Naive thymus-derived CD8-positive, alpha-beta T cell (primary cell): ENCODE results near the gene ANXA2. TPM values are rescaled to one million over a fixed set of nuclear protein-coding genes. Genes with fewer than 3 reads are reported as not detected.

ENCODE experiments used
- ATAC-seq, 2 donors: fragments of 150-1000 bp; cut with Tn5 transposase in 1 of 2; sonication (Bioruptor Pico), chemical (Tn5 transposase) in 1 of 2; 1 replicate in 1 of 2; 2 replicates in 1 of 2; pipeline ENCODE4 v1.10.0; 2021; ENCODE audit warnings: mild to moderate bottlenecking in 2 of 2, moderate library complexity in 2 of 2
- POLR2A ChIA-PET: fragments of 350-600 bp; sonication (Branson Sonifier 250); formaldehyde crosslinking; loops from one replicate; lab custom pipeline; 2021; ENCODE audit warnings: antibody characterized with exemption; lab: Charles Lee
- DNase-seq, 10 donors: peaks; one replicate each; pipeline versions ENCODE4 v3.0.0 to v3.0.0-alpha.2; 2020 to 2022
- H3K27ac Mint-ChIP-seq, 10 donors: one replicate each; pipeline ENCODE4 v1.8.0; 2020 to 2022; ENCODE audit warnings: mild to moderate bottlenecking in 10 of 10, mixed read lengths in 10 of 10, moderate library complexity in 4 of 10, inconsistent platforms in 1 of 10
- H3K27me3 Mint-ChIP-seq, 5 donors: one replicate each; pipeline ENCODE4 v1.8.0; 2021 to 2022; ENCODE audit warnings: mixed read lengths in 5 of 5
- H3K36me3 Mint-ChIP-seq, 3 donors: one replicate each; pipeline ENCODE4 v1.8.0; 2020 to 2022; ENCODE audit warnings: mixed read lengths in 3 of 3, mild to moderate bottlenecking in 2 of 3, inconsistent platforms in 1 of 3
- H3K4me1 Mint-ChIP-seq, 4 donors: one replicate each; pipeline ENCODE4 v1.8.0; 2021 to 2022; ENCODE audit warnings: mixed read lengths in 4 of 4
- H3K4me3 Mint-ChIP-seq, 10 donors: one replicate each; pipeline ENCODE4 v1.8.0; 2020 to 2022; ENCODE audit warnings: mild to moderate bottlenecking in 10 of 10, mixed read lengths in 10 of 10, moderate library complexity in 6 of 10, inconsistent platforms in 1 of 10
- H3K9me3 Mint-ChIP-seq, 9 donors: one replicate each; pipeline ENCODE4 v1.8.0; 2020 to 2022; ENCODE audit warnings: mixed read lengths in 9 of 9, mild to moderate bottlenecking in 3 of 9, inconsistent platforms in 1 of 9, moderate library complexity in 1 of 9
- polyA plus RNA-seq, 3 donors: library from polyadenylated mRNA; unstranded; fragments of 300-500 nt; fragmentation: Illumina TruSeq; gene quantifications; one replicate each; pipeline ENCODE4 v1.2.3, GENCODE V29; 2021
- total RNA-seq, 8 experiments: library from RNA in 2 of 8; stranded (reverse) in 2 of 8; gene quantifications; one replicate each; pipeline ENCODE4 v1.2.3 and lab custom pipeline; 2021 to 2026

Gene ANXA2
- total and polyA plus RNA-seq, 5 experiments from 2014 or later: 12.2 to 159 (median 19.8) TPM

GRCh38 chr15:60384053-60384452, 13.7 kb downstream of the ANXA2 start:
- peaks cover 0 to 10% (median 0%) of the 10 kb centered on the region in 3 donors for H3K36me3 Mint-ChIP-seq
- POLR2A ChIA-PET: no interaction called here
- H3K27me3 Mint-ChIP-seq: peaks cover 0 to 10% (median 0%) of the 10 kb centered on the region in 5 donors
- DNase-seq (no peak), ATAC-seq (no peak)
- peaks cover 0 to 19% (median 5%) of the 10 kb centered on the region in 4 donors for H3K4me1 Mint-ChIP-seq
- no peak overlapping the region for H3K4me3 Mint-ChIP-seq
- no peak overlapping the region for H3K27ac Mint-ChIP-seq
- H3K9me3 Mint-ChIP-seq: no peaks in the 10 kb centered on the region

GRCh38 chr15:60382773-60383674, 14.8 kb downstream of the ANXA2 start:
- no peaks in the 10 kb centered on the region for H3K9me3 Mint-ChIP-seq
- no peak for DNase-seq
- H3K27me3 Mint-ChIP-seq: peaks cover 0 to 10% (median 0%) of the 10 kb centered on the region in 5 donors
- H3K36me3 Mint-ChIP-seq: peaks cover 0 to 10% (median 0%) of the 10 kb centered on the region in 3 donors
- H3K4me1 Mint-ChIP-seq: peaks cover 0 to 12% (median 2%) of the 10 kb centered on the region in 4 donors
- no peak for ATAC-seq
- H3K27ac Mint-ChIP-seq: peak overlapping the region in 1 of 10 donors; percentile 6
- H3K4me3 Mint-ChIP-seq: no peak overlapping the region
- POLR2A ChIA-PET: no interaction called here

GRCh38 chr15:60381148-60381788, 16.5 kb downstream of the ANXA2 start:
- no peak for DNase-seq
- Mint-ChIP-seq H3K4me1 (peaks cover 0 to 4% (median 0%) of the 10 kb centered on the region in 4 donors), H3K36me3 (peaks cover 0 to 7% (median 0%) of the 10 kb centered on the region in 3 donors), H3K9me3 (no peaks in the 10 kb centered on the region), H3K27ac (no peak overlapping the region), H3K27me3 (peaks cover 0 to 4% (median 0%) of the 10 kb centered on the region in 5 donors), H3K4me3 (no peak overlapping the region)
- no peak for ATAC-seq
- POLR2A ChIA-PET: interaction anchor here (0.6 kb wide), 1 partner anchor 141 kb away, joined by 6 read pairs; no protein-coding TSS in a partner anchor

- POLR2A ChIA-PET: no interaction called here
- H3K27me3 Mint-ChIP-seq: peaks cover 0 to 4% (median 0%) of the 10 kb centered on the region in 5 donors
- no peak overlapping the region for H3K4me3 Mint-ChIP-seq
- peaks cover 0 to 4% (median 0%) of the 10 kb centered on the region in 4 donors for H3K4me1 Mint-ChIP-seq
- no peak for ATAC-seq
- H3K9me3 Mint-ChIP-seq: no peaks in the 10 kb centered on the region
- H3K27ac Mint-ChIP-seq: no peak overlapping the region
- H3K36me3 Mint-ChIP-seq: peaks cover 0 to 8% (median 3%) of the 10 kb centered on the region in 3 donors
- no peak for DNase-seq
Measured at GRCh38 chr15:60379525-60380274, 18.1 kb downstream of the ANXA2 start.

- Mint-ChIP-seq H3K4me3 (no peak overlapping the region), H3K36me3 (peaks cover 0 to 8% (median 3%) of the 10 kb centered on the region in 3 donors), H3K27ac (no peak overlapping the region), H3K4me1 (peaks cover 0 to 4% (median 0%) of the 10 kb centered on the region in 4 donors), H3K9me3 (no peaks in the 10 kb centered on the region), H3K27me3 (peaks cover 0 to 4% (median 0%) of the 10 kb centered on the region in 5 donors)
- DNase-seq (no peak), ATAC-seq (no peak)
- POLR2A ChIA-PET: no interaction called here
Measured at GRCh38 chr15:60379185-60379524, 18.6 kb downstream of the ANXA2 start.

GRCh38 chr15:60376677-60377095, 21.1 kb downstream of the ANXA2 start:
- POLR2A ChIA-PET: no interaction called here
- Mint-ChIP-seq H3K4me1 (no peaks in the 10 kb centered on the region), H3K27me3 (peaks cover 0 to 4% (median 0%) of the 10 kb centered on the region in 5 donors), H3K4me3 (no peak overlapping the region), H3K27ac (no peak overlapping the region), H3K9me3 (no peaks in the 10 kb centered on the region), H3K36me3 (peaks cover 0 to 3% (median 2%) of the 10 kb centered on the region in 3 donors)
- DNase-seq (no peak), ATAC-seq (no peak)

GRCh38 chr15:60375306-60375705, 22.5 kb downstream of the ANXA2 start:
- peaks cover 0 to 3% (median 2%) of the 10 kb centered on the region in 3 donors for H3K36me3 Mint-ChIP-seq
- no peaks in the 10 kb centered on the region for H3K4me1 Mint-ChIP-seq
- no peak for ATAC-seq
- H3K27ac Mint-ChIP-seq: no peak overlapping the region
- POLR2A ChIA-PET: no interaction called here
- no peaks in the 10 kb centered on the region for H3K9me3 Mint-ChIP-seq
- DNase-seq: no peak
- H3K27me3 Mint-ChIP-seq: peaks cover 0 to 4% (median 0%) of the 10 kb centered on the region in 5 donors
- H3K4me3 Mint-ChIP-seq: no peak overlapping the region

GRCh38 chr15:60374628-60375081, 23.1 kb downstream of the ANXA2 start:
- no peak overlapping the region for H3K4me3 Mint-ChIP-seq
- no peak overlapping the region for H3K27ac Mint-ChIP-seq
- no peak for DNase-seq
- POLR2A ChIA-PET: no interaction called here
- peaks cover 0 to 4% (median 0%) of the 10 kb centered on the region in 5 donors for H3K27me3 Mint-ChIP-seq
- ATAC-seq: no peak
- no peaks in the 10 kb centered on the region for H3K4me1 Mint-ChIP-seq
- H3K9me3 Mint-ChIP-seq: no peaks in the 10 kb centered on the region
- peaks cover 0 to 3% (median 2%) of the 10 kb centered on the region in 3 donors for H3K36me3 Mint-ChIP-seq

GRCh38 chr15:60374209-60374608, 23.6 kb downstream of the ANXA2 start:
- no peaks in the 10 kb centered on the region for H3K4me1 Mint-ChIP-seq
- H3K9me3 Mint-ChIP-seq: no peaks in the 10 kb centered on the region
- ATAC-seq (no peak), DNase-seq (no peak)
- H3K27me3 Mint-ChIP-seq: peaks cover 0 to 4% (median 0%) of the 10 kb centered on the region in 5 donors
- no peak overlapping the region for H3K27ac Mint-ChIP-seq
- peaks cover 0 to 3% (median 2%) of the 10 kb centered on the region in 3 donors for H3K36me3 Mint-ChIP-seq
- H3K4me3 Mint-ChIP-seq: no peak overlapping the region
- POLR2A ChIA-PET: interaction anchor here (0.5 kb wide), 1 partner anchor 20 kb away, joined by 3 read pairs; no protein-coding TSS in a partner anchor

- H3K9me3 Mint-ChIP-seq: no peaks in the 10 kb centered on the region
- no peak for ATAC-seq
- peaks cover 0 to 3% (median 2%) of the 10 kb centered on the region in 3 donors for H3K36me3 Mint-ChIP-seq
- no peak for DNase-seq
- H3K27me3 Mint-ChIP-seq: peaks cover 0 to 4% (median 0%) of the 10 kb centered on the region in 5 donors
- no peak overlapping the region for H3K4me3 Mint-ChIP-seq
- POLR2A ChIA-PET: interaction anchor here (0.5 kb wide), 1 partner anchor 20 kb away, joined by 3 read pairs; no protein-coding TSS in a partner anchor
- H3K27ac Mint-ChIP-seq: no peak overlapping the region
- no peaks in the 10 kb centered on the region for H3K4me1 Mint-ChIP-seq
Measured at GRCh38 chr15:60373745-60374144, 24.0 kb downstream of the ANXA2 start.

GRCh38 chr15:60373327-60373726, 24.5 kb downstream of the ANXA2 start:
- peaks cover 0 to 4% (median 0%) of the 10 kb centered on the region in 5 donors for H3K27me3 Mint-ChIP-seq
- H3K36me3 Mint-ChIP-seq: peaks cover 0 to 3% (median 2%) of the 10 kb centered on the region in 3 donors
- DNase-seq (no peak), ATAC-seq (no peak)
- H3K4me1 Mint-ChIP-seq: no peaks in the 10 kb centered on the region
- no peak overlapping the region for H3K27ac Mint-ChIP-seq
- no peak overlapping the region for H3K4me3 Mint-ChIP-seq
- no peaks in the 10 kb centered on the region for H3K9me3 Mint-ChIP-seq
- POLR2A ChIA-PET: no interaction called here

- no peaks in the 10 kb centered on the region for H3K4me1 Mint-ChIP-seq
- ATAC-seq: no peak
- H3K36me3 Mint-ChIP-seq: peaks cover 0 to 3% (median 2%) of the 10 kb centered on the region in 3 donors
- POLR2A ChIA-PET: interaction anchor here (0.7 kb wide), 1 partner anchor 12 kb away, joined by 8 read pairs; no protein-coding TSS in a partner anchor
- H3K27me3 Mint-ChIP-seq: peaks cover 0 to 4% (median 0%) of the 10 kb centered on the region in 5 donors
- no peaks in the 10 kb centered on the region for H3K9me3 Mint-ChIP-seq
- DNase-seq: no peak
- H3K27ac Mint-ChIP-seq: no peak overlapping the region
- no peak overlapping the region for H3K4me3 Mint-ChIP-seq
Measured at GRCh38 chr15:60372756-60373155, 25.0 kb downstream of the ANXA2 start.
